Lower leg skin (tissue), 3 donors: ENCODE data around the gene MAST4.

Experiments used
- CTCF ChIP-seq, 3 donors: fragments of 450-650 bp; IDR thresholded peaks; one replicate each; pipeline ENCODE4 v1.5.1; 2016; ENCODE audit warnings: antibody characterized with exemption in 3 of 3, mild to moderate bottlenecking in 3 of 3, moderate library complexity in 2 of 3
- POLR2A ChIP-seq, 2 donors: fragments of 450-650 bp; IDR thresholded peaks; one replicate each; pipeline ENCODE4 v1.6.1; 2016 to 2017; ENCODE audit warnings: antibody characterized with exemption in 2 of 2, mild to moderate bottlenecking in 1 of 2, moderate library complexity in 1 of 2

- TF ChIP-seq CTCF (IDR thresholded peaks at IDR 0.05) (no peak), POLR2A (IDR thresholded peaks at IDR 0.05) (no peak)
Observed at GRCh38 chr5:67098656-67099055, 502.5 kb downstream of the MAST4 start.
